ENCODE results near the gene DDR1.
"Not testable (repeated sequence)": the region's sequence is repeated elsewhere in the genome, so short reads cannot be mapped to it uniquely, and the experiment has no call there.

Gene DDR1

GRCh38 chr6:30854285-30855040, 29.9 kb upstream of the DDR1 start:
- no peak for DNase-seq

- no peak for DNase-seq
Observed at GRCh38 chr6:30855429-30856075, 28.8 kb upstream of the DDR1 start.

- DNase-seq, result no peak
Observed at GRCh38 chr6:30857112-30857511, 27.2 kb upstream of the DDR1 start.

- DNase-seq, result peak in 1 of 2 experiments; percentile 45
Observed at GRCh38 chr6:30857549-30857948, 26.8 kb upstream of the DDR1 start.

- not testable (repeated sequence) for DNase-seq
Observed at GRCh38 chr6:30859726-30860125, 24.6 kb upstream of the DDR1 start.

GRCh38 chr6:30861257-30862048, 22.9 kb upstream of the DDR1 start:
- no peak for DNase-seq

- no peak for DNase-seq
Observed at GRCh38 chr6:30862156-30862875, 22.0 kb upstream of the DDR1 start.

- no peak for DNase-seq
Observed at GRCh38 chr6:30864325-30864724, 20.0 kb upstream of the DDR1 start.

- not testable (repeated sequence) for DNase-seq
Observed at GRCh38 chr6:30869241-30869749, 15.0 kb upstream of the DDR1 start.

- DNase-seq, result no peak
Observed at GRCh38 chr6:30870546-30870945, 13.8 kb upstream of the DDR1 start.

- DNase-seq, result no peak
Observed at GRCh38 chr6:30871592-30872183, 12.6 kb upstream of the DDR1 start.

- no peak for DNase-seq
Observed at GRCh38 chr6:30873137-30873640, 11.1 kb upstream of the DDR1 start.

GRCh38 chr6:30873795-30874194, 10.5 kb upstream of the DDR1 start:
- DNase-seq, result not testable (repeated sequence)

GRCh38 chr6:30875244-30876038, 8.9 kb upstream of the DDR1 start:
- DNase-seq, result peak in 1 of 2 experiments; percentile 37

GRCh38 chr6:30876039-30876730, 8.1 kb upstream of the DDR1 start:
- DNase-seq, result peak; percentile 34 to 74

GRCh38 chr6:30877419-30878262, 6.7 kb upstream of the DDR1 start:
- DNase-seq, result peak; percentile 86 to 87

- no peak for DNase-seq
Observed at GRCh38 chr6:30879684-30880427, 4.5 kb upstream of the DDR1 start.

GRCh38 chr6:30880698-30881252, 3.5 kb upstream of the DDR1 start:
- DNase-seq, result no peak

Data from NCI-H446 (cell line).